ENCODE data around the gene TAF3. TPM values are rescaled to one million over a fixed set of nuclear protein-coding genes. Genes with fewer than 3 reads are reported as not detected.

The TAF3 gene
- polyA plus RNA-seq, 1 of the 3 experiments (the other 2 are of a cell fraction), result 2.4 TPM

DNA sequence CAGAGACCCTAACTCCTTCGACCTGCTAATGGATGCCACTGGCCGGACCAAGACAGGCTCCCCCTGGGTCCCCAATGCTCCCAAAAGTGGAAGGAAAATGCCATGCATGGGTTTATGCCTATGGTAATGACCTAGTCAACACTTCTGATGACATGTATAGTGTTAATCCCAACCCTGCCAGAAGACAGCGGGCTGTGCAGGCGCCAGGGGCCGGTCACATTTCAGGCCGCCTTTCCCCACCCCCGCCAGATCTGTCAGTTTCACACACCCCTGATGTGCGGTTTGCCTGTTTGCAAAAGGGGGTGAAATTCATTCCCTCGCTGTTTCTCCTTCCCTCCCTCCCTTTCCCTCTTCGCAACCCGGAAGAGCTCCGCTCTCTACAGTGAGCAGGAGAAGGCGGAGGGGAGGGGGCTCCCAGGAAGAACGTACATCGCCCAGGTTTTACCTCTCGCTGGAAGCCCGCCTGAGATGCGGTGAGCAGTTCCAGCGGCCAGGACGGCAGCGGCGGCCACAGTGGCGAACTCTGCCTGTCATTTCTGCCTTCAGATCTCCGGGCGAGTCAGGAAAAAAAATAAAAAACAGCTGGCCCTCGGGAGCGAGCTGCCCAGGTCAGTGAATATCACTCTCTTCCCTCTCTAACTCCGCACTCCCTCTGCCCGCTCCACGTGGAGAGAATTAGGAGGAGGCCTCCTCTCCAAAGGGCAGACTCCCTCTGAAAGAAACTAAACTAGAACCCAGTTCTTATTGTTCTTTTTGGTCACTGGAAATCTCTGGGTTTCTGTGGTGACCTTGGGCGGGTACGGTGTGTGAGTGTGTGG is 226.8 kb downstream of the TAF3 start:
- Histone ChIP-seq H3K4me1 (ENCODE audit: control insufficient read depth in 1 of 2, insufficient read depth in 2 of 2, low read depth in 1 of 2, low read length in 1 of 2) (peaks cover 8 to 18% of the 10 kb centered on the region in 2 experiments; a peak in 3 of 4 replicates), H3F3A (replicated peaks; ENCODE audit: insufficient read depth) (no peaks in the 10 kb centered on the region), H3K9me3 (no peaks in the 10 kb centered on the region), H4K20me1 (ENCODE audit: insufficient read depth) (no peaks in the 10 kb centered on the region), H3K79me2 (ENCODE audit: insufficient read depth) (peaks cover 47% of the 10 kb centered on the region), H3K4me3 (ENCODE audit: low read depth in 2 of 2, low read length in 1 of 2) (peak overlapping the region; percentile 86 to 92), H3K9me2 (no peaks in the 10 kb centered on the region), H3K4me2 (peak overlapping the region; percentile 98), H3K9ac (peak overlapping the region; percentile 96), H3K27me3 (ENCODE audit: insufficient read depth) (no peaks in the 10 kb centered on the region), H2AFZ (ENCODE audit: low read depth) (peak overlapping the region; percentile 82), H3K36me3 (replicated peaks in 1 of 2; ENCODE audit: control insufficient read depth in 1 of 2, insufficient read depth in 2 of 2, low read length in 1 of 2) (no peaks in the 10 kb centered on the region), H3K27ac (ENCODE audit: low read depth in 2 of 2, low read length in 1 of 2) (peak overlapping the region; percentile 96 to 98; a peak in 3 of 4 replicates)
- peak; percentile 87 for DNase-seq
- CTCF ChIA-PET, result interaction anchor here (1.0 to 1.8 kb wide), 8 partner anchors 12 to 1259 kb away, joined by 3 to 5 read pairs (median 3); no protein-coding TSS in a partner anchor
- POLR2A ChIA-PET, result interaction anchor here (0.7 to 3.6 kb wide), 6 partner anchors 9 to 1194 kb away, joined by 3 to 31 read pairs (median 4); partner anchors contain the start of gene GATA3
- WGBS (ENCODE audit: low lambda C conversion rate), result 19% methylated on average over 31 of the region's 32 CpGs
- TF ChIP-seq, protein P1, sequence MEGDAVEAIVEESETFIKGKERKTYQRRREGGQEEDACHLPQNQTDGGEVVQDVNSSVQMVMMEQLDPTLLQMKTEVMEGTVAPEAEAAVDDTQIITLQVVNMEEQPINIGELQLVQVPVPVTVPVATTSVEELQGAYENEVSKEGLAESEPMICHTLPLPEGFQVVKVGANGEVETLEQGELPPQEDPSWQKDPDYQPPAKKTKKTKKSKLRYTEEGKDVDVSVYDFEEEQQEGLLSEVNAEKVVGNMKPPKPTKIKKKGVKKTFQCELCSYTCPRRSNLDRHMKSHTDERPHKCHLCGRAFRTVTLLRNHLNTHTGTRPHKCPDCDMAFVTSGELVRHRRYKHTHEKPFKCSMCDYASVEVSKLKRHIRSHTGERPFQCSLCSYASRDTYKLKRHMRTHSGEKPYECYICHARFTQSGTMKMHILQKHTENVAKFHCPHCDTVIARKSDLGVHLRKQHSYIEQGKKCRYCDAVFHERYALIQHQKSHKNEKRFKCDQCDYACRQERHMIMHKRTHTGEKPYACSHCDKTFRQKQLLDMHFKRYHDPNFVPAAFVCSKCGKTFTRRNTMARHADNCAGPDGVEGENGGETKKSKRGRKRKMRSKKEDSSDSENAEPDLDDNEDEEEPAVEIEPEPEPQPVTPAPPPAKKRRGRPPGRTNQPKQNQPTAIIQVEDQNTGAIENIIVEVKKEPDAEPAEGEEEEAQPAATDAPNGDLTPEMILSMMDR (IDR thresholded peaks at IDR 0.05), result no peak
- no peak for TF ChIP-seq TEAD4 (IDR thresholded peaks at IDR 0.05; ENCODE audit: borderline replicate concordance, insufficient read depth)
- TF ChIP-seq MAX (IDR thresholded peaks at IDR 0.05; ENCODE audit: low read depth), result peak; percentile 81
- TF ChIP-seq, protein P2, sequence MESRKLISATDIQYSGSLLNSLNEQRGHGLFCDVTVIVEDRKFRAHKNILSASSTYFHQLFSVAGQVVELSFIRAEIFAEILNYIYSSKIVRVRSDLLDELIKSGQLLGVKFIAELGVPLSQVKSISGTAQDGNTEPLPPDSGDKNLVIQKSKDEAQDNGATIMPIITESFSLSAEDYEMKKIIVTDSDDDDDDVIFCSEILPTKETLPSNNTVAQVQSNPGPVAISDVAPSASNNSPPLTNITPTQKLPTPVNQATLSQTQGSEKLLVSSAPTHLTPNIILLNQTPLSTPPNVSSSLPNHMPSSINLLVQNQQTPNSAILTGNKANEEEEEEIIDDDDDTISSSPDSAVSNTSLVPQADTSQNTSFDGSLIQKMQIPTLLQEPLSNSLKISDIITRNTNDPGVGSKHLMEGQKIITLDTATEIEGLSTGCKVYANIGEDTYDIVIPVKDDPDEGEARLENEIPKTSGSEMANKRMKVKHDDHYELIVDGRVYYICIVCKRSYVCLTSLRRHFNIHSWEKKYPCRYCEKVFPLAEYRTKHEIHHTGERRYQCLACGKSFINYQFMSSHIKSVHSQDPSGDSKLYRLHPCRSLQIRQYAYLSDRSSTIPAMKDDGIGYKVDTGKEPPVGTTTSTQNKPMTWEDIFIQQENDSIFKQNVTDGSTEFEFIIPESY (IDR thresholded peaks at IDR 0.05; ENCODE audit: borderline replicate concordance, low read depth), result no peak
- TF ChIP-seq TAF1 (IDR thresholded peaks at IDR 0.05; ENCODE audit: borderline replicate concordance, low read depth, low read length), result peak; percentile 31; the same call in 1 of the 2 replicates
- 0 out of 4 replicates have a peak, but pooled peaks of 1 of the 2 experiments have one; percentile 28 for TF ChIP-seq EP300 (IDR thresholded peaks at IDR 0.05; ENCODE audit: borderline replicate concordance in 1 of 2, low read depth in 1 of 2, low read length in 1 of 2)
- TF ChIP-seq, protein P3, sequence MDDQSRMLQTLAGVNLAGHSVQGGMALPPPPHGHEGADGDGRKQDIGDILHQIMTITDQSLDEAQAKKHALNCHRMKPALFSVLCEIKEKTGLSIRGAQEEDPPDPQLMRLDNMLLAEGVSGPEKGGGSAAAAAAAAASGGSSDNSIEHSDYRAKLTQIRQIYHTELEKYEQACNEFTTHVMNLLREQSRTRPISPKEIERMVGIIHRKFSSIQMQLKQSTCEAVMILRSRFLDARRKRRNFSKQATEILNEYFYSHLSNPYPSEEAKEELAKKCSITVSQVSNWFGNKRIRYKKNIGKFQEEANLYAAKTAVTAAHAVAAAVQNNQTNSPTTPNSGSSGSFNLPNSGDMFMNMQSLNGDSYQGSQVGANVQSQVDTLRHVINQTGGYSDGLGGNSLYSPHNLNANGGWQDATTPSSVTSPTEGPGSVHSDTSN (IDR thresholded peaks at IDR 0.05), result peak; percentile 8; the same call in 1 of the 2 replicates
- TF ChIP-seq RFX5 (IDR thresholded peaks at IDR 0.05; ENCODE audit: low read length), result no peak
- no peak for TF ChIP-seq JUND (IDR thresholded peaks at IDR 0.05)
- TF ChIP-seq GABPA (IDR thresholded peaks at IDR 0.05; ENCODE audit: low read depth), result peak; percentile 74
- peak; percentile 64 for TF ChIP-seq CHD2 (IDR thresholded peaks at IDR 0.05; ENCODE audit: low read length, partially characterized antibody)
- no peak for TF ChIP-seq SMC3 (IDR thresholded peaks at IDR 0.05; ENCODE audit: low read depth, low read length)
- no peak for TF ChIP-seq FOXJ3 (CRISPR knock-in tag; IDR thresholded peaks at IDR 0.05)
- no peak for TF ChIP-seq RCOR1 (IDR thresholded peaks at IDR 0.05; ENCODE audit: low read length)
- no peak for TF ChIP-seq NRF1 (IDR thresholded peaks at IDR 0.05; ENCODE audit: low read depth, low read length)
- no peak for TF ChIP-seq GATA2 (CRISPR knock-in tag; IDR thresholded peaks at IDR 0.05)
- TF ChIP-seq FOXM1 (IDR thresholded peaks at IDR 0.05; ENCODE audit: low read depth), result no peak
- no peak; the same call in none of the 2 replicates for TF ChIP-seq TCF12 (IDR thresholded peaks at IDR 0.05)
- TF ChIP-seq FOSL2 (IDR thresholded peaks at IDR 0.05; ENCODE audit: borderline replicate concordance, low read depth), result no peak
- TF ChIP-seq USF2 (IDR thresholded peaks at IDR 0.05; ENCODE audit: borderline replicate concordance, low read depth, low read length), result no peak
- TF ChIP-seq SIN3A (IDR thresholded peaks at IDR 0.05; ENCODE audit: borderline replicate concordance, low read depth, low read length), result no peak
- TF ChIP-seq, protein P4, sequence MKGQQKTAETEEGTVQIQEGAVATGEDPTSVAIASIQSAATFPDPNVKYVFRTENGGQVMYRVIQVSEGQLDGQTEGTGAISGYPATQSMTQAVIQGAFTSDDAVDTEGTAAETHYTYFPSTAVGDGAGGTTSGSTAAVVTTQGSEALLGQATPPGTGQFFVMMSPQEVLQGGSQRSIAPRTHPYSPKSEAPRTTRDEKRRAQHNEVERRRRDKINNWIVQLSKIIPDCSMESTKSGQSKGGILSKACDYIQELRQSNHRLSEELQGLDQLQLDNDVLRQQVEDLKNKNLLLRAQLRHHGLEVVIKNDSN (IDR thresholded peaks at IDR 0.05; ENCODE audit: borderline replicate concordance, low read depth), result no peak
- peak; percentile 83 for TF ChIP-seq ELF1 (IDR thresholded peaks at IDR 0.05)
- no peak for TF ChIP-seq IRF3 (IDR thresholded peaks at IDR 0.05; ENCODE audit: low read depth, low read length)
- 0 out of 2 replicates have a peak, but pooled peaks have one; percentile 3 for TF ChIP-seq NFIC (IDR thresholded peaks at IDR 0.05; ENCODE audit: borderline replicate concordance)
